ENCODE results near the gene CD8B2. TPM values are rescaled to one million over a fixed set of nuclear protein-coding genes. Genes with fewer than 3 reads are reported as not detected.

Gene CD8B2
- total RNA-seq = not detected in 2 replicates

DNA sequence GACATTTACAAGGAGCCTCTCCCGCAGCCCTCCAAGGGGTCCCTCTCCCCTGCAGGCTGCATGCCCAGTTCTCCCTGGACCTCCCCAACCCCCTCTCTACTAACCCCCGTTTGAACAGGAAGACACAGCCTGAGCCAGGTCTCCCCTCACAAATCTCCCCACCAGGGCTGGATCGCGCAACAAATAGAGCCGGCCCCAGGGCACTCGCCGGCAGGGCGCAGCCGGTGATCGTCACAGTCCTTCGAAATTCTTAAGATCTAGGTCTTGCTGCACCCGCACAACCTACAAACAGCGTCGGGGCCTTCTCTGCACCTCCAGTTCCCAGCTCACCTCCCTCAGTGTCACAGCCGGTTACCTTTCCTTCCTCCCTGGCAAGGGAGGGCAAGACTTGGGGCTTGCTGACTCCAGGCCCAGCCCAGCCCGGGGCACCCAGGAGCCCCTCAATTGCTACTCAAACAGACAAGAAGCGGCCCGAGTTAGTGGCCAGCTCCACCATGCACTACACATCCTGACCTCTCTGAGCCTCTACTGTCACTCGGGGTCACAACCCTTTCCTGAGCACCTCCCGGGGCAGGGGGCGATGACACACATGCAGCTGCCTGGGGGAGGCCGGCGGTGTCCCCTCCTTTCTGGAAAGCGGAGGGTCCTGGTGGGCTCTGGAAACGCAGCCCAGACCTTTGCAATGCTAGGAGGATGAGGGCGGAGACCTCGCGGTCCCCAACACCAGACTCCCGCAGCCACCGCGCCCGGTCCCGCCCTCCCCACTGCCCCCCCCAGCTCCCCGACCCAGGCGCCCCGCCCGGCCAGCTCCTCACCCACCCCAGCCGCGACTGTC is at the start of gene CD8B2:
Gene CD8B2 (plus strand): TSS at position 814 of the 835 bp plus-strand sequence. CDS start 63 bp downstream, outside the sequence.

DNA sequence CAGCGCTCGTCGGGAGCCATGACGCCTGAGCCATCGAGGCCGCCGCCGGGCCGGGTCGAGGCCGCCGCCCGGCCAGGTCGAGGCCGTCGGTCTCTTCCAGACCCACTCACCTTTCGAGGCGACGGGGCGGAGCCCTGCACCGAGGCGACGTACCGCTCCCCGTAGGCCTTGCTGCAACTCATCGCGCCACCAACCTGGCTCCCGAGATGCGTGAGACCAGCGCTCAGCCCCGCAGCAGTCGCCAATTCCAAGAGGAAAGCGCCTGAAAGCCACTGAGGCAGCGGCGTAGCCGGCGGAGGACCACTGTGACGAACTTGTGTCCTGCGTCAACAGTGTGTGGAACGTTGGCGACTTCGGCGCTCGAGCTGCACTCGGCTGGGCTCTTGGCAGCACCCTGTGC is 19.1 kb upstream of the CD8B2 start, which contains the start of gene RGPD3:
Gene RGPD3 (minus strand): TSS at position 307 of the 400 bp plus-strand sequence. CDS start 125 bp downstream, at position 182.

Other genes starting within 250 kb of the CD8B2 start
- 0.33 and 0.37 TPM in 2 replicates for gene RGPD3, start 19.0 kb upstream of the CD8B2 start, total RNA-seq

Measured in uterine smooth muscle cell (primary cell).